HEK293T (cell line): ENCODE data around the gene CYP11A1.

ENCODE experiments used
- ARNT ChIP-seq: fragments of 450-650 bp; IDR thresholded peaks from 2 replicates; pipeline ENCODE4 v1.6.1; 2017; ENCODE audit warnings: mild to moderate bottlenecking
- CTBP1 ChIP-seq: fragments of 450-650 bp; IDR thresholded peaks from 2 replicates; pipeline ENCODE4 v1.6.1; 2016; ENCODE audit warnings: borderline replicate concordance
- ELF4 ChIP-seq: fragments of 450-650 bp; IDR thresholded peaks from 2 replicates; pipeline ENCODE4 v1.6.1; 2017; ENCODE audit warnings: antibody characterized with exemption
- FOXK2 ChIP-seq: fragments of 450-650 bp; IDR thresholded peaks from 2 replicates; pipeline ENCODE4 v1.6.1; 2016; ENCODE audit warnings: mild to moderate bottlenecking
- FOXM1 ChIP-seq: fragments of 450-650 bp; IDR thresholded peaks from 2 replicates; pipeline ENCODE4 v1.6.1; 2017; ENCODE audit warnings: mild to moderate bottlenecking, borderline replicate concordance
- L3MBTL2 ChIP-seq: fragments of 450-650 bp; conservative IDR thresholded peaks from 2 replicates; pipeline ENCODE4 v1.6.1; 2016; ENCODE audit warnings: mild to moderate bottlenecking
- LEF1 ChIP-seq: fragments of 450-650 bp; IDR thresholded peaks from 2 replicates; pipeline ENCODE4 v1.6.1; 2017; ENCODE audit warnings: mild to moderate bottlenecking, borderline replicate concordance
- NFRKB ChIP-seq: fragments of 450-650 bp; IDR thresholded peaks from 2 replicates; pipeline ENCODE4 v1.6.1; 2016; ENCODE audit warnings: mild to moderate bottlenecking, moderate library complexity
- SP1 ChIP-seq: fragments of 450-650 bp; IDR thresholded peaks from 2 replicates; pipeline ENCODE4 v1.6.1; 2017
- SUZ12 ChIP-seq: fragments of 450-650 bp; IDR thresholded peaks from 2 replicates; pipeline ENCODE4 v1.6.1; 2016; ENCODE audit warnings: mild to moderate bottlenecking
- TARDBP ChIP-seq: fragments of 450-650 bp; IDR thresholded peaks from 2 replicates; pipeline ENCODE4 v1.6.1; 2016
- ZNF384 ChIP-seq: fragments of 450-650 bp; IDR thresholded peaks from 2 replicates; pipeline ENCODE4 v1.6.1; 2016

- no peak for TF ChIP-seq FOXM1
- no peak for TF ChIP-seq ZNF384
- TF ChIP-seq FOXK2: no peak
- no peak for TF ChIP-seq CTBP1
- no peak for TF ChIP-seq ARNT
- TF ChIP-seq SUZ12: no peak
- no peak for TF ChIP-seq L3MBTL2
- no peak for TF ChIP-seq NFRKB
- no peak for TF ChIP-seq ELF4
- TF ChIP-seq TARDBP: no peak
- no peak for TF ChIP-seq SP1
- TF ChIP-seq LEF1: no peak
Measured at GRCh38 chr15:74290645-74291044, 76.8 kb downstream of the CYP11A1 start.
